GM19240 (cell line): Measurements from ENCODE around the gene IRAK3.
A peak's percentile ranks its signal among the peaks of the same experiment; 100 is the strongest.

Experiments
- DNase-seq: peaks from one replicate; pipeline ENCODE4 v3.0.0; 2011; ENCODE audit warnings: low spot score; ENCODE audit not compliant: insufficient read length

The IRAK3 gene

DNA sequence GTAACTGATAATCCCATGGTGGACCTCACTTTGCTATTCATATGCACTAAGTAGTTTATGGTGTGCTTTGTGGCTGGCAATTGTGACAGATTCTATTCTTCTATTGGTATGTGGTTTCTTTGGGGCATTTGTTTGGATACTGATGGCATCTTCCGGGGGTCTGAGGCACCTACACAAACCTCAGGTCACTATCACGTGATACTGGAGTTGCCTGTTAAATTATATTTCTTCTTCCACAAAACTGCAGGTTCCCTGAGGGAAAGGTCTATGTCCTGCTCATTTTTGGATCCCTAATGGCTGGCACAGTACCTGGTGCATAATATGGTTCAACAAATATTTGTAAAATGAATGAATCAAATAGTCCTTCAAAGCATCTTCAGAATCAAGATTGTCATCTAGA is 63.8 kb downstream of the IRAK3 start:
- no peak for DNase-seq

DNA sequence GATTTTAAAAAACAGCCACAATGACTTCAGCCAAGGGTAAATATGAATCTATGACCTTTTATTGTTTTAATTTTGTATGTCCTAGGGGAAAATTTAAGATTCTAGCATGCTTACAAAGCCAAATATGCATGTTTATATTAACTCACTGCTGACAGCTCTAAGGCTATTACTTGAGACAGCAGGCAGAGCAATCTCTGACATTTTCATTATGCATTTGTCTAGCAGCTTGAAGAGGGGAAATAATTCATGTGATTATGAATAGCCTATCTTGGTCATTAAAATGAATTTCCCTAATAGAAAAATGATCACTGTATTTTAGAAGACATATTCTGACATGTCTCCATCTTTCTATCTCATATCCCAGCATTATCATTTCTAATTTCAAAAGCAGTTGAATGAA is 66.7 kb downstream of the IRAK3 start:
- DNase-seq = no peak

DNA sequence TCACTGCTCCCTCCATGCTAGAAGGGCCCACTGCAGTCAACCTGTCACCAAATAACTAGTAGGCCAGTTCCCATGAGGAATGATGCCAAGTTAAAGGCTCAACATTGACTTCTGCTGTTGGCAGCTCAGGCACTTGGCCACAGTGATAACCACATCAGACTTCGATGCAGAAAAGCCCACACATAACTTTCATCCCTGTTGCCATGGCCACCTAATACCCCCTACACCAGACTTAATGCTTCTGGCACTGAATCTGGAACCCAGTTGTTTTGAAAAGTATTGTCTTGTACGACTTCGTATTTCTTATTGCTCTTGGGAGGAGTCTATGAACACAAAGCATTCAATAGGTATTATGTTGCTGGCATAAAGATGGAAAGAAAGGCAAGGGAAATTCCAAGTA is 69.0 kb downstream of the IRAK3 start:
- no peak for DNase-seq

DNA sequence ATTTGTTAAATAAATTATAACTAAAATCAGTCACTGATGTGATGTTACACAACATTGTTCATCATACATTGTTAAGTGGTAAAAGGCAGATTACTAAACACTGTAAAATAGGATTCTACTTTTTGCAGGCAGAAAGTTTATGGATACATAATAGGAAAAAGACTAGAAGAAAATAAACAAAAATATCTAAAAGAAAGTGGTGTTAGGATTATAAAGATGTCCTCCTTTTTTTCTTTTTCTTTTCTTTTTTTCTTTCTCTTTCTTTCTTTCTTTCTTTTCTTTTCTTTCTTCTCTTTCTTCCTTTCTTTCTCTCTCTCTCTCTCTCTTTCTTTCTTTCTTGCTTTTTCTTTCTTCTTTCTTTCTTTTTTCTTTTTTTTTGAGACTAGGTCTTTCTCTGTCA is 73.7 kb downstream of the IRAK3 start:
- no peak for DNase-seq

DNA sequence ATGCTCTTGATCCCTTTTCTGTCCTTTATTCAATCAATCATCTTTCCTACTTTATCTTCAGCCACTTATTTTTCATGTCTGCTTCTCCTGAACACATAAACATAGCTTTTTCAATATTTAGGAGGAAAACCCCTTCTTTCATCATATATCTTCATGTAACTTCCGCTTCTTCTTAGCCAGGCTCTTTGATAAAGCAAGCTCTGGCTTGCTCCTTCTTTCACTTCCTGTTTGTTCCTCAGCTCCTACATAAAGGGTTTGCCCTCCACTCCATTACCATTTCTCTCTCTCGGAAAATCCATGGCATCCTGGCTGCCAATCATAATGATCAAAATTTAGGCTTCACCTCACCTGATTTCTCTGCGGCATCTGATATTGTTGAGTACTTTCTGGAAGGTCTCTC is 79.5 kb downstream of the IRAK3 start:
- no peak for DNase-seq

DNA sequence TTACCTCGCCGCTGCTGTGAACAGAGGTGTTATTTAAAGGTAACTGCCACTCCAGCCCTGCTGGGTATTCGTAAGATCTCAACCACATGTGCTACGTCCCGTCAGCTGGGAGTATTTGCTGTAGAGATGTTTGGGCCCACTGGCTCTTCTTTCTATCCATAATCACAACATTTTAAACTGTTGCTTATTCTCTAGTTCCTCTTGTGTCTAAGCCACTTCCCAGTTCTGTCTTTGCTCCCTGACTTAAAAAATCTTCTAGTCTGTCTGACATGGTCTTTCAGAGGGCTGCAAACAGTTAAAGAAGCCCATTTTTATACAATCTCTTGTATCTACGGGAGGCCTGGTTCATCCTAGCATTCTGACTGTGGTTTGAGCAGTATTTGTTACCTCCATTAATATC is 80.1 kb downstream of the IRAK3 start:
- no peak for DNase-seq

DNA sequence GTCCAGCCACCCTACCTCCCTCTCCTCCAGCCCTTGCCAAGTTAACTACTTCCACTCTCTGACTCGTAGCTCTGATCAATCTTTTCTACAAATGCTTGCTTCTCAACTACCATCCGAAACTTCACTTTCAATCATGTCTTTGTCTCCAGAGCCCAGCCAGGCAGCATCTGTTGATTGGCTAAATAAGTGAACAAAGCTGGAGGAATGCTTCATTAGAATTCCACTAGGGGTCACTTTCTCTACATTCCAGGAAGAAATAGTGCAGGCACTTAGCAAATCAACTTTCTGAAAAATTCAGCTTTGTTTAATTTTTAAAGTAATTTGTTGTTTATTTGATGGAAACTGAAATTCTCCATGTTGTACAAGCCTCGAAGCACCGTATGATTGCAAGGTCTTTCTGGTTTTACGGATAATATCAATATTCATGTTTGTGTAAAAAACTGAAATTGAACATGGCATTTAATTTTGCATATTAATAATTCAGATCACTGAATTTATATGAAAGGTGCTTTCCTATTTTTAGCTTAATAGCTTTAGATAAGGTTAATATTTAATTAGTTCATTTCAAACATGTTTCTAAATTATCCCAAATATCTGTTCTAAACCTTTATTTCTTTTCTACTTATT is 80.9 kb downstream of the IRAK3 start:
- no peak for DNase-seq

DNA sequence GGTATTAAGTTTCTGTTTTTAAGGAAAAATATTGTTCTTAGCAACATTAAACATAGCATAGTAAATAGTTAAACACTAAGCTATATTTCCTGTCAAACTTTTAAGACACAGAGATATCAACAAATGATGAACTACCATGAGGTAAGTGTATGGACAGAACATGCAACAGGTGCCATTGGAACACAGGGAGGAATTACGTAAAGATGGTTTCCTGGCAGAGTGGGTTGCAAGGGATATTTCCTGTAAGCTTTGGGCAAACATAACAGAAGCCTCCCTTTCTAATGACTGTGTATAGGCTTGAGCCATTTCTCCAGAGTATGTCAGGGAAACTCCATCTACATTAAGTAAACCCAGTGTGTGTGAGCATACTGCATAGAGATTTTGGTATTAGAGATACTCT is 81.6 kb downstream of the IRAK3 start:
- DNase-seq = no peak

DNA sequence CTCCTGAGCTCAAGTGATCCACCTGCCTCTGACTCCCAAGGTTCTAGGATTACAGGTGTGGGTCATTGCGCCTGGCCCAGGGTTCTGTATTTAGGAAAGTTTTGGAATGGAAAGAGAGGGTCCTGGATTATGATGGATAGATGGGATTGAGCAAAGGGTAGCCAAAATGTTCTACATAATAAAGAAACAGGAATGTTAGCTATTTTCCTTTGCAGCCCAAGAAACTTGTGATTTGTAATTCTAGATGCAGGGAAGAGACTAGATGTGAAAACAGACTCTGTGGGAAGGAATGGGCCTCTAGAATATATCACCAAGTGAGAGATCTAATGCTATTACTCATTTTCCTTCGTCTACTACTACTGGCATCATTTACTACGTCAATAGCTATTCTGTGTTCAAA is 83.6 kb downstream of the IRAK3 start:
- no peak for DNase-seq

DNA sequence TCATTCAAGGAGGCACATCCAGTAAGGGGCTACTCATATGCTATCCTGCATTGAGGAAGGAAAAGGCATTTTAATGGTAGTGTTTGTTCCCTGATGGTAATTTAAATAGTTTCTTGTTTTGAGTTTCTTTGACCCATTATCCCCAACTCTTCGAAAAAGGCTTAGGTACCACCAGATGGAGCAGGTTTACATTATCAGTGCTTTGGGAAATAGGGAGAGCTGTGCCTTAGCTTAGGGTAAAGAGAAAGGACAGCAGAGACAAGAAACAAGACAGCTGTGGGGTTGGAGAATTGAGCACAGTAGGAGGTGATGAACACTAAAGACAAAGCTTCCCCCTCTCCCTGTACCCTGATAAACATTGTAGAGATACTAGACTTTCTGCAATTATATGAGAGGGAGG is 84.1 kb downstream of the IRAK3 start:
- no peak for DNase-seq

DNA sequence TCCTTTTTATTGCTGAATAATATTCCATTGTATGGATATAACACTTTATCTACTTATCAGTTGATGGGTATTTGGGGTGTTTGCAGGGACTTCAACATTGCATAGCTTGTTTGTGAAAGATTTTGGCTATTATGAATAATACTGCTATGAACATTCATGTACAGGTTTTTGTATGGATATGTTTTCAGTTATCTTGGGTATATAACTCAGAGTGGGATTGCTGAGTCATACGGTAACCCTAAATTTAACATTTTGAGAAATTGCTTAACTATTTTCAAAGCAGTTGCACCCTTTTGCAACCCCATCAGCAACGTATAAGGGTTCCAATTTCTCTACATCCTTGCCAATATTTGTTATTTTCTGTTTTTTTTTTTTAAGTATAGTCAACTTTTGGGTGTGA is 86.0 kb downstream of the IRAK3 start:
- DNase-seq = no peak

DNA sequence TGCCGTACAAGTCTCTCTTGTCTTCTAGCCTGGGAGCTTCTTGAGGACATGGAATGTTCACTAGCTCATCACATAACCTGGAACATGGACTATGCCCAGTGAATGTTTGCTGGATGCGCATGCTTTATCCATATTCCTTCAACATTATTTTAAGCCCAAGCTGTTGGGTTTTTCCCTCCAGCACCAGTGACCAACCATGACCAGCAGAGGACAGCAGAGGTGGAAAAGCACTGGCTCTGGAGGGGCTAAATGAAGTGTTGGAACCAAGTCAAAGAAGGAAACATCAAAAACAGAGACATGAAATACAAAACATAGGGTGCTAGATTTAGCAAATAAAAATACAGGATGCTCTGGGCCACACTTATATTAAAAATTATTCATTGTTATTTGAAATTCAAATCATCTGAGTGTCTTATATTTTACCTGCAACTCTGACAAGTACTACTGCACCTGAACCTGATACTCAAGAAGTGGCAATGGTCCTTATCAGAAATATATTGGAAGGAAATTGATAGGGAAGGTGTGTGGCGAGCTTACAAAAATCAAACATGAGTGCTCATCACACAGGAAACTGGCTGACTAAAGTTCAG is 90.2 kb downstream of the IRAK3 start:
- no peak for DNase-seq

DNA sequence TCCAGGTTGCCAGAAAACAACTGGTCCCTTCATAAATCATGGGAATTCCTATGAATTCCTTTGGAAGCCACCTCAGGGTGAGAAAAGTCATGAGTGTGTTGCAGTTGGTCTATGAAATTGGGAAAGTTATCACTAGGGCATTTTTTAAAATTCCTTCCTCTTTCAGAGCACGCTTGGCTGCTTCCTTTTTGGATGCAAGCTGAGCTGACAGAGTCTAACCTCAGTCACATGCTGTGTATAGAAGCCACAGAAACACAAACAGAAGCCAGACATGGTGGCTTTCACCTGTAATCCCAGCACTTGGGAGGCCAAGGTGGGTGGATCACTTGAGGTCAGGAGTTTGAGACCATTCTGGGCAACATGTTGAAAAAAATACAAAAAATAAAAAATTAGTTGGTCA is 91.5 kb downstream of the IRAK3 start:
- no peak for DNase-seq

DNA sequence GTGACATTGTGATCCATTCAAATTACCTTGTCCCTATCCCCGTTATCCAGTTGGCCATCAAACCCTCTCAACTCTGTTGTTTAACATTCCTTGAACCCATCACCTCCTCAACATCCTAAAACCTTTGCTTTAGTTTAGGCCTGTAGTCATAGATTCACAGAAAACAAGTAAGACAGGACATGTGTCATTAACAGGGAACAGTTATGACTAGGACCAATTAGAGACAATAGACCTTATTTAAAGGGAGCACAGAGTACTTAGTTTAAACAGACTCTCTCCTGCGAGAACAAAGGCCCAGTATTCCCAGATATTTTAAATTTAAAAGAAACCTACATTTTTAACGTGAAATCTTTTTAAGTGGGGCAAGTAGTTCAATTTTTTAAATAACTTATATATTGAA is 93.2 kb downstream of the IRAK3 start:
- DNase-seq = no peak

DNA sequence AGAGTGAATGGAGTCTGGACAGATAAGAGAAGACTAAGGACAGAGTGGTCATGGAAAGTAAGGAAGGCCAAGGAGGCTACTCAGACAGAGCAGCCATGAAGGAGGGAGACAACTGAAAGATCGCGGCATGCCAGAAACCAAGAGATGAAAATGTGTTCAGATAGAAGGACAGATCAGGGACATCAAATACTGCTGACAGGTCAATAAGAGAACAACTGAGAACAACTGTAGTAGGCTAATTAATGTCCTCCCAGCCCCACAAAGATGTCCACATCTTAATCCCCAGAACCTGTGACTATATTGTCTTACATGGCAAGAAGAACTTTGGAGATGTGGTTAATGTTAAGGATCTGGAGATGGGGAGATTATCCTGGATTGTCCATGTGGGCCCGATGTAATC is 98.3 kb downstream of the IRAK3 start:
- no peak for DNase-seq

DNA sequence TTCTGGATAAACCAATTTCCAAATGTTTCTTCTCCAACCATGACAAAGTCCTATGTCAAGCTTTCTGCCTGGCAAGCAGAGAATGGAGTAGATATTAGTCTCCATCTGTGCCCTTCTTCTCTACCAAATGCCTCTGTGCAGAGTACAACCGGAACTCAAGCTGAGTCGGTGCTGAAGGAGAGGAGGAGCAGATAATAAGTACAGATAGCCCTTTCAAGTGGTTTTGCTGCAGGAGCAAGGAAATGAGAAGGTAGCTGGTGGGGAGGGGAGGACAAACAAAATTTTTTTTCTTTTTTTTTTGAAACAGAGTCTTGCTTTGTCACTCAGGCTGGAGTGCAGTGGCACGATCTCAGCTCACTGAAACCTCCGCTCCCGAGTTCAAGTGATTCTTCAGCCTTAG is 99.1 kb downstream of the IRAK3 start:
- no peak for DNase-seq

DNA sequence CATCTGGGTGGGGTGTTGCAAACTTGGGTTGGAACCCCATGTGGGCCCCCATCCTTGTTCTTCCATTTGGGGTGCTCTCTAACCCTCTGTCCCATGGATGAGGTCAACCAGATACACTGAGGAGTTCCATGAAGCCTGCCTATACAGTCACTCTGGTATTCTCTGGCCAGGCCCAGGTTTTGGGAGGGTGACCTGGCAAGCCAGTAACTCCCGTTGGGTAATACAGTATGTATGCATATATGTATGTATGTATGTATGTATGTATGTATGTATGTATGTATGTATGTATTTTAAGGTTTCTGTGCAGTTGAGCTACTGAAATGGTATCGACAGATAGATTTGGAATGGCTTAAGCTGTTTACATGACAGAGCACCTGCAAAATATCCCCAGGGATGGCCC is 100.5 kb downstream of the IRAK3 start:
- no peak for DNase-seq

DNA sequence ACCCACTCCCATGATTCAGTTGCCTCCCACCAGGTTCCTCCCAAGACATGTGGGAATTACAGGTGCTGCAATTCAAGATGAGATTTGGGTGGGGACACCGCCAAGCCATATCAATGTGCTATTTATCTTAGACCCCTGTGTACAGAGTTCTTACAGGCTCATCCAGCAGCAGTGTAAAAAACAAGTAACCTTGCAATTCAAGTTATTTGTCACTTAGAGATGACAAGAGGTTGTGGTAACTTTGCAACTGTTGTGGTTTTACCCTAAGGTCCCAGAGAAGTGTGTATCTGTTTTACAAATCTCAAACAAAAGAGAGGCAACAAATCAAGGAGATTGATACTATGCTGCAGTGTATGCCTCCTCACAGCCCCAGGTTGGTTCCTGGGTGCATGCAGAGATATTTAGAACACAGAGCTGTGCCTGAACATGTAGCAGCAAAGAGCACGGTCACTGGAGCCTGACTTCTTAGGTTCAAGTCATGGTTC is 101.7 kb downstream of the IRAK3 start:
- DNase-seq = no peak

DNA sequence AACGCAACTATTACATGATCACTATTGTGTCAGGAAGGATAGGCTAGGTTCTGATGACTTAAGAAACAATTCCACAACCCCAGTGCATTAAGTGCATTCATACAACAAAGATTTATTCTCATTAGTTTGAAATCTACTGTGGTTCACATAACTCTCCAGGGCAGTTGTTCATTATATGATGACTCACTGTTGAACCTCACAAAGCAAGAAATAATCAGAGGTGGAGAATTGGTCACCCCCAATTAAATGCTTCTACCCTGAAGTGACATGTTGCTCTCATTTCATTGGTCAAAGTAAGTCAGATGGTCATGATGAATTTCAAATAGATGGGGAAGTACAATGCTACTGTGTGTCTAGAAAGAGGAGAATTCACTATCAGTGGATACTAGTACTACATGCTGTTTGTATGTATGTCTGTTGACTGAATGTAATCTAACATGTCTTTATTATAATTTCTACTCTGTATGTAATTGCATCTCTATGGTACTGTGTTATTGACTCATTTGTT is 107.2 kb downstream of the IRAK3 start:
- no peak for DNase-seq

DNA sequence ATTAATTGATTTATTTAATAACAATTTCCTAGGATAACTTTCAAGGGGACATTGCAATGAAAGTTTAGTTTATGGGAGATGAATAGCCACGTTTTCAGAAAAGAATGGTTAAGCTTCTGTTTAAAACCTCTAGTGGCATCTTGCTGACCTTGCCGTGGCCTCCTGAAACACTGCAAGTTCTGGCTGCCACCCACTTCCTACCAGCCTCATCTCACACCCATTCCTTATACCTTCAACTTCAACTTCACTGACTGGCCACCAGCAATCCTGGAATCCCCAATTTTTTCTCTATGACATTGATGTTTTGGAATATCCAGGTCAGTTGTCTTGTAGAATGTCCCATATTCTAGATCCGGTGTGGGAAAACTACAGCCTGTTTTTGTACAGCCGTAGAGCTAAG is 108.1 kb downstream of the IRAK3 start:
- no peak for DNase-seq

DNA sequence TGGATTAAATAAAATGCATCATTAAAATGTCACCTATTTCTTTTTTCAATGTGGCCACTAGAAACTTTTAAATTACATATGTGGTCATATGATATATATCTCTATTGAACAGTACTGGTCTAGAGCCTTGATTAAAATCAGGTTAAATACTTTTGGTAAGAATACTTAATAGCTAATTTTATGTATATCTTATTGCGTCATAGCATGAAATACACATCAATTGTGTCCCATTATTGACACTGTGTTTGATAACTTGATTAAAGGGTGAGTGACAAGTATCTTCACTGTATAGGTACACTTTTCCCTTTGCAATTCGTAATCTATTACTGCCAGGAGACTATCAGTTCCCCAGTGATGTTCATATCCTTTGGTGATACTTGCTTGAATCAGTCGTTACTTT is 108.9 kb downstream of the IRAK3 start:
- no peak for DNase-seq

DNA sequence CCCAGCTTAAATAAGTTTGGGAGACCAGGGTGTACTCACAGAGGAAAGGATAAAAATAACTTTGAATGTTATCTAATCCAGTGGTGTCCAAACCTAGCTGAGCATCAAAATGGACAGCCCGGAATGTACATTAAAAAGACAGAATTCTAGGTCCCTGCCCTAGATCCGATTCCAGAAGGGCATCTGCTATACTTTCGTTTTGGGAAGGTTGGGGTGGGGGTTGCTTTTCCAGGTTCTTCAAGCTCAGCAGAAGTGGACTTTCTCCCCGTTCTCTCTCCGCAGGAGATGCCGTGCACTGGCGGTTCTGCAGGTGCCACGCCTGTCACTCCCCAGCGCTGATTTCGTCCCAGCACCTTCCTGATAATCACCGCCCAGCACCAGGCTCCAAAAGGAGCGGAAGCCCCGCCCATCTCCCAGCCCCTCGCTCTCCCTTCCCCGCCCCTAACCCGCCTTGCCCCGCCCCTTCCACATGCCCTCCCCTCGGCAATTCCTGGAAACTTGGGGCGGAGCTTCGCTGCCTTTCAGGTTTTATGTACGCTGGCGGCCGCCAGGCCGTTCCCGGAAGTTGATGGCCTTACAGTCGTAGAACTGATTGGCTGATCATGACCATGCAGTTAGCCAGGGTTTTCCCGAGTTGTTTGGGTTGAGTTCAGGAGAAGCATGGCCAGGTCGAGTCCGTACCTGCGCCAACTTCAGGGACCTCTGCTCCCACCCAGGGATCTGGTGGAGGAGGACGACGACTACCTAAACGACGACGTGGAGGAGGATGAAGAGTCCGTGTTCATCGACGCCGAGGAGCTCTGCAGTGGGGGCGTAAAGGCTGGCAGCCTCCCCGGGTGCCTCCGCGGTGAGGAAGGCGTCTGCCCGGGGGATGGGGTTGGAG is 113.2 kb downstream of the IRAK3 start, which contains the start of gene HELB:
Gene HELB (plus strand): TSS at position 550 of the 883 bp plus-strand sequence. CDS start 111 bp downstream, at position 661.
- DNase-seq = peak; percentile 63
